SJSA1 (cell line): ENCODE data around the gene SNCA. TPM values are rescaled to one million over a fixed set of nuclear protein-coding genes. Genes with fewer than 3 reads are reported as not detected.

Experiments
- DNase-seq, 2 experiments: peaks; one replicate each; pipeline ENCODE4 v3.0.0-alpha.2; 2015 to 2020; ENCODE audit warnings: low spot score in 2 of 2, low read depth in 1 of 2
- H3K27ac ChIP-seq: fragments of 250-450 bp; sonication (Bioruptor Pico); 2 replicates; pipeline ENCODE4 v1.5.1; 2020; ENCODE audit warnings: mild to moderate bottlenecking, moderate library complexity
- H3K27me3 ChIP-seq: fragments of 250-450 bp; sonication (Bioruptor Pico); replicated peaks from 2 replicates; pipeline ENCODE4 v1.5.1; 2020; ENCODE audit warnings: mild to moderate bottlenecking, moderate library complexity
- H3K36me3 ChIP-seq: fragments of 250-450 bp; sonication (Bioruptor Pico); 2 replicates; pipeline ENCODE4 v1.5.1; 2020; ENCODE audit warnings: mild to moderate bottlenecking
- H3K4me1 ChIP-seq: fragments of 250-450 bp; sonication (Bioruptor Pico); replicated peaks from 2 replicates; pipeline ENCODE4 v1.6.1; 2021; ENCODE audit warnings: mild to moderate bottlenecking
- H3K4me3 ChIP-seq: fragments of 250-450 bp; sonication (Bioruptor Pico); 2 replicates; pipeline ENCODE4 v1.5.1; 2020; ENCODE audit warnings: mild to moderate bottlenecking
- H3K9me3 ChIP-seq: fragments of 250-450 bp; sonication (Bioruptor Pico); replicated peaks from 2 replicates; pipeline ENCODE4 v1.5.1; 2020; ENCODE audit warnings: mild to moderate bottlenecking
- total RNA-seq: library from RNA; depleted of rRNA; stranded (reverse); fragments of >200 nt; shearing (Covaris generic); gene quantifications from 2 replicates; pipeline ENCODE4 v1.2.3, GENCODE V29; 2014; rRNA removed

SNCA gene
- total RNA-seq, 1 experiment from 2014 or later, result 14.3 TPM

GRCh38 chr4:89703829-89704590 is 133.0 kb downstream of the SNCA start:
- H3K4me1 ChIP-seq, result peaks cover 4% of the 10 kb centered on the region; the same call in 1 of the 2 replicates
- H3K27ac ChIP-seq, result no peak overlapping the region
- no peaks in the 10 kb centered on the region for H3K9me3 ChIP-seq
- no peaks in the 10 kb centered on the region for H3K36me3 ChIP-seq
- H3K4me3 ChIP-seq, result no peak overlapping the region
- no peak for DNase-seq
- H3K27me3 ChIP-seq, result no peaks in the 10 kb centered on the region

- Histone ChIP-seq H3K4me3 (no peak overlapping the region), H3K4me1 (no peaks in the 10 kb centered on the region), H3K27me3 (no peaks in the 10 kb centered on the region), H3K36me3 (no peaks in the 10 kb centered on the region), H3K27ac (no peak overlapping the region), H3K9me3 (no peaks in the 10 kb centered on the region)
- no peak for DNase-seq
Measured at GRCh38 chr4:89700766-89701423, 136.1 kb downstream of the SNCA start.

GRCh38 chr4:89685690-89686089 is 151.3 kb downstream of the SNCA start:
- no peaks in the 10 kb centered on the region for H3K9me3 ChIP-seq
- no peak overlapping the region for H3K27ac ChIP-seq
- no peaks in the 10 kb centered on the region for H3K4me1 ChIP-seq
- no peaks in the 10 kb centered on the region for H3K36me3 ChIP-seq
- DNase-seq, result no peak
- H3K27me3 ChIP-seq, result no peaks in the 10 kb centered on the region
- H3K4me3 ChIP-seq, result no peak overlapping the region

GRCh38 chr4:89685277-89685676 is 151.7 kb downstream of the SNCA start:
- Histone ChIP-seq H3K27me3 (no peaks in the 10 kb centered on the region), H3K9me3 (no peaks in the 10 kb centered on the region), H3K4me1 (no peaks in the 10 kb centered on the region), H3K4me3 (no peak overlapping the region), H3K27ac (no peak overlapping the region), H3K36me3 (no peaks in the 10 kb centered on the region)
- no peak for DNase-seq

- H3K27ac ChIP-seq, result no peak overlapping the region
- no peaks in the 10 kb centered on the region for H3K36me3 ChIP-seq
- DNase-seq, result no peak
- H3K4me1 ChIP-seq, result no peaks in the 10 kb centered on the region
- no peak overlapping the region for H3K4me3 ChIP-seq
- H3K27me3 ChIP-seq, result no peaks in the 10 kb centered on the region
- no peaks in the 10 kb centered on the region for H3K9me3 ChIP-seq
Measured at GRCh38 chr4:89684536-89684935, 152.4 kb downstream of the SNCA start.

GRCh38 chr4:89682808-89683207 is 154.2 kb downstream of the SNCA start:
- Histone ChIP-seq H3K27ac (no peak overlapping the region), H3K4me3 (no peak overlapping the region), H3K27me3 (no peaks in the 10 kb centered on the region), H3K9me3 (no peaks in the 10 kb centered on the region), H3K36me3 (no peaks in the 10 kb centered on the region), H3K4me1 (no peaks in the 10 kb centered on the region)
- DNase-seq, result no peak

- no peak overlapping the region for H3K4me3 ChIP-seq
Measured at GRCh38 chr4:89681671-89682070, 155.3 kb downstream of the SNCA start.

GRCh38 chr4:89681219-89681618 is 155.7 kb downstream of the SNCA start:
- Histone ChIP-seq H3K36me3 (no peaks in the 10 kb centered on the region), H3K4me1 (no peaks in the 10 kb centered on the region), H3K4me3 (no peak overlapping the region), H3K27me3 (no peaks in the 10 kb centered on the region), H3K9me3 (no peaks in the 10 kb centered on the region), H3K27ac (no peak overlapping the region)
- DNase-seq, result no peak

More at GRCh38 chr4:89681671-89682070, 155.3 kb downstream of the SNCA start:
- Histone ChIP-seq H3K27me3 (no peaks in the 10 kb centered on the region), H3K27ac (no peak overlapping the region), H3K36me3 (no peaks in the 10 kb centered on the region), H3K9me3 (no peaks in the 10 kb centered on the region), H3K4me1 (no peaks in the 10 kb centered on the region)
- DNase-seq, result no peak

- no peaks in the 10 kb centered on the region for H3K36me3 ChIP-seq
- no peak for DNase-seq
- H3K9me3 ChIP-seq, result no peaks in the 10 kb centered on the region
- no peaks in the 10 kb centered on the region for H3K4me1 ChIP-seq
- H3K27me3 ChIP-seq, result 0 out of 2 replicates have a peak, but pooled peaks cover 3% of the 10 kb centered on the region
- H3K4me3 ChIP-seq, result no peak overlapping the region
- no peak overlapping the region for H3K27ac ChIP-seq
Measured at GRCh38 chr4:89674876-89675459, 162.0 kb downstream of the SNCA start.

Other genes starting within 250 kb of the SNCA start
- not detected in 2 replicates for gene MMRN1, start 57.7 kb upstream of the SNCA start, total RNA-seq